Liver (tissue), 9 donors: Measurements from ENCODE around the gene SRD5A1. TPM values are rescaled to one million over a fixed set of nuclear protein-coding genes. Genes with fewer than 3 reads are reported as not detected.

Experiments
- DNase-seq: peaks from one replicate; pipeline ENCODE4 v3.0.0-alpha.2; 2017; ENCODE audit warnings: low spot score
- H3K27ac ChIP-seq, 2 donors: one replicate each; pipeline ENCODE4 v1.7.0; 2013; ENCODE audit warnings: inconsistent platforms in 2 of 2, low read length in 2 of 2, control low read depth in 1 of 2, low read depth in 1 of 2, mild to moderate bottlenecking in 1 of 2
- H3K27me3 ChIP-seq, 4 donors: one replicate each; pipeline versions ENCODE4 v1.6.1 to v1.7.0; 2013; ENCODE audit warnings: low read length in 3 of 4, inconsistent platforms in 1 of 4, mild to moderate bottlenecking in 1 of 4, moderate library complexity in 1 of 4; ENCODE audit not compliant: control insufficient read depth in 4 of 4, insufficient read depth in 4 of 4
- H3K36me3 ChIP-seq, 4 donors: one replicate each; pipeline versions ENCODE4 v1.6.1 to v1.7.0; 2013; ENCODE audit warnings: low read length in 3 of 4, mild to moderate bottlenecking in 3 of 4, low read depth in 1 of 4, moderate library complexity in 1 of 4; ENCODE audit not compliant: control insufficient read depth in 4 of 4, insufficient read depth in 3 of 4
- H3K4me1 ChIP-seq, 4 donors: one replicate each; pipeline versions ENCODE4 v1.6.1 to v1.7.0; 2013; ENCODE audit warnings: low read length in 3 of 4, mild to moderate bottlenecking in 3 of 4, moderate library complexity in 1 of 4; ENCODE audit not compliant: control insufficient read depth in 4 of 4, insufficient read depth in 4 of 4
- H3K4me3 ChIP-seq, 3 donors: one replicate each; pipeline versions ENCODE4 v1.6.1 to v1.7.0; 2013; ENCODE audit warnings: low read length in 3 of 3, control low read depth in 1 of 3, low read depth in 1 of 3, mild to moderate bottlenecking in 1 of 3
- H3K9ac ChIP-seq, 2 donors: one replicate each; pipeline ENCODE4 v1.7.0; 2013; ENCODE audit warnings: low read length in 2 of 2, mild to moderate bottlenecking in 2 of 2, moderate library complexity in 2 of 2, control low read depth in 1 of 2, low read depth in 1 of 2
- H3K9me3 ChIP-seq, 4 donors: one replicate each; pipeline versions ENCODE4 v1.6.1 to v1.7.0; 2013; ENCODE audit warnings: low read length in 3 of 4; ENCODE audit not compliant: control insufficient read depth in 4 of 4
- EGR1 ChIP-seq, 2 donors: IDR thresholded peaks; 2 replicates each; pipeline ENCODE4 v1.6.1; 2016 to 2018; ENCODE audit warnings: antibody characterized with exemption in 2 of 2, low read depth in 2 of 2
- FOXA1 ChIP-seq: IDR thresholded peaks from 2 replicates; pipeline ENCODE4 v1.6.1; 2016; ENCODE audit warnings: antibody characterized with exemption
- FOXA2 ChIP-seq: IDR thresholded peaks from 2 replicates; pipeline ENCODE4 v1.6.1; 2016; ENCODE audit warnings: antibody characterized with exemption
- HNF4A ChIP-seq, 2 donors: conservative IDR thresholded peaks; 2 replicates each; pipeline ENCODE4 v1.6.1; 2016; ENCODE audit warnings: antibody characterized with exemption in 2 of 2, mild to moderate bottlenecking in 2 of 2
- HNF4G ChIP-seq: IDR thresholded peaks from 2 replicates; pipeline ENCODE4 v1.6.1; 2016; ENCODE audit warnings: antibody characterized with exemption
- JUND ChIP-seq, 2 donors: IDR thresholded peaks; 2 replicates each; pipeline ENCODE4 v1.6.1; 2016; ENCODE audit warnings: antibody characterized with exemption in 2 of 2
- NR2F2 ChIP-seq: IDR thresholded peaks from 2 replicates; pipeline ENCODE4 v1.6.1; 2016; ENCODE audit warnings: antibody characterized with exemption
- RAD21 ChIP-seq, 2 donors: IDR thresholded peaks; 2 replicates each; pipeline ENCODE4 v1.6.1; 2016; ENCODE audit warnings: antibody characterized with exemption in 2 of 2, mild to moderate bottlenecking in 2 of 2
- RXRA ChIP-seq, 2 donors: IDR thresholded peaks; 2 replicates each; pipeline ENCODE4 v1.6.1; 2017 to 2018; ENCODE audit warnings: antibody characterized with exemption in 2 of 2, mild to moderate bottlenecking in 1 of 2
- SP1 ChIP-seq: IDR thresholded peaks from 2 replicates; pipeline ENCODE4 v1.6.1; 2018; ENCODE audit warnings: antibody characterized with exemption, mild to moderate bottlenecking
- TAF1 ChIP-seq: conservative IDR thresholded peaks from 2 replicates; pipeline ENCODE4 v1.6.1; 2016; ENCODE audit warnings: antibody characterized with exemption, mild to moderate bottlenecking
- WGBS: extraction: QIAGEN DNeasy Blood & Tissue Kit; methylation state at CpG from one replicate; pipeline ENCODE4 v1.1.7; 2013; 5-methylcytosine and 5-hydroxymethylcytosine counted together
- polyA plus RNA-seq, 2 donors: library from polyadenylated mRNA; stranded (reverse) in 1 of 2; unstranded in 1 of 2; fragments of 200-250 nt in 1 of 2; fragments of >200 nt in 1 of 2; fragmentation: Nextera tagmentation in 1 of 2; extraction: Ambion mirVana in 1 of 2; gene quantifications; one replicate each; pipeline versions ENCODE4 v1.2.1 to v1.2.3, GENCODE V29; 2013 to 2015
- total RNA-seq, 2 donors: library from RNA; depleted of rRNA; stranded (reverse); fragments of >200 nt; gene quantifications; one replicate each; pipeline ENCODE4 v1.2.3, GENCODE V29; 2014
- TF ChIP-seq, protein P1 (sequence below): IDR thresholded peaks from 2 replicates; pipeline ENCODE4 v1.6.1; 2016; ENCODE audit warnings: antibody characterized with exemption
- TF ChIP-seq, protein P2 (sequence below): IDR thresholded peaks from 2 replicates; pipeline ENCODE4 v1.6.1; 2016; ENCODE audit warnings: antibody characterized with exemption
- TF ChIP-seq, protein P3 (sequence below): fragments of 150-350 bp; IDR thresholded peaks from 2 replicates; pipeline ENCODE4 v1.5.1; 2017; ENCODE audit warnings: improper control_type of control experiment, low read depth, low read length; ENCODE audit not compliant: missing input control
- TF ChIP-seq, protein P4 (sequence below): IDR thresholded peaks from 2 replicates; pipeline ENCODE4 v1.6.1; 2016; ENCODE audit warnings: antibody characterized with exemption
- TF ChIP-seq, protein P5 (sequence below): IDR thresholded peaks from 2 replicates; pipeline ENCODE4 v1.6.1; 2016; ENCODE audit warnings: antibody characterized with exemption, mild to moderate bottlenecking
- donor health status: healthy.
- donor health status: healthy.
- donor health status: healthy.
- donor health status: healthy.
- donor health status: healthy.

SRD5A1 gene
- total and polyA plus RNA-seq, 4 donors: 6.3 to 87.0 (median 47.7) TPM

DNA sequence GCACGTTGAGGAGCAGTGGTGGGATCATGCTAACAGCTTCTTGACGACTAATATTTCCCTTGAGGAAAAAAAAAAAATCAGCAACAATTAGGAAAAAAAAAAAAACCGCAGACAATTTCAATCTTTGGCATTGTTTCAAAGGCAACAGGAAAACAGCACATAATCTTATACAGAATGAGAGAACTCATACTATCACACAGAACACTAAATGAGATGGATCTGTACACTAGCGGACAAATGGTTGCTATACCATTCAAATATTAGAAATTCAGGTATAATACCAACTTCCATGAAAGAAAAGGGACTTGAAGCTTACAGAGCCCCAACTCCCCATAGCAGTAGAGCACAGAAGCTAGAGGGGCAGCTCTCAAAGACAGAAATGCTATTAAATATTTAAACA, 10.0 kb upstream of the SRD5A1 start:
- Histone ChIP-seq H3K36me3 (peaks cover 13 to 79% (median 70%) of the 10 kb centered on the region in 4 donors), H3K27ac (no peak overlapping the region), H3K4me3 (no peak overlapping the region), H3K9ac (no peak overlapping the region), H3K9me3 (peaks cover 2 to 20% (median 9%) of the 10 kb centered on the region in 4 donors), H3K4me1 (no peaks in the 10 kb centered on the region), H3K27me3 (no peaks in the 10 kb centered on the region)
- no peak for DNase-seq
- 95% methylated on average over 4 of the region's 4 CpGs for WGBS
- TF ChIP-seq RXRA (IDR thresholded peaks at IDR 0.05): no peak
- TF ChIP-seq FOXA1: no peak
- TF ChIP-seq RAD21 (IDR thresholded peaks at IDR 0.05): no peak
- TF ChIP-seq, protein P1, sequence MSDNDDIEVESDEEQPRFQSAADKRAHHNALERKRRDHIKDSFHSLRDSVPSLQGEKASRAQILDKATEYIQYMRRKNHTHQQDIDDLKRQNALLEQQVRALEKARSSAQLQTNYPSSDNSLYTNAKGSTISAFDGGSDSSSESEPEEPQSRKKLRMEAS: no peak
- TF ChIP-seq, protein P2, sequence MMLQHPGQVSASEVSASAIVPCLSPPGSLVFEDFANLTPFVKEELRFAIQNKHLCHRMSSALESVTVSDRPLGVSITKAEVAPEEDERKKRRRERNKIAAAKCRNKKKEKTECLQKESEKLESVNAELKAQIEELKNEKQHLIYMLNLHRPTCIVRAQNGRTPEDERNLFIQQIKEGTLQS: no peak

DNA sequence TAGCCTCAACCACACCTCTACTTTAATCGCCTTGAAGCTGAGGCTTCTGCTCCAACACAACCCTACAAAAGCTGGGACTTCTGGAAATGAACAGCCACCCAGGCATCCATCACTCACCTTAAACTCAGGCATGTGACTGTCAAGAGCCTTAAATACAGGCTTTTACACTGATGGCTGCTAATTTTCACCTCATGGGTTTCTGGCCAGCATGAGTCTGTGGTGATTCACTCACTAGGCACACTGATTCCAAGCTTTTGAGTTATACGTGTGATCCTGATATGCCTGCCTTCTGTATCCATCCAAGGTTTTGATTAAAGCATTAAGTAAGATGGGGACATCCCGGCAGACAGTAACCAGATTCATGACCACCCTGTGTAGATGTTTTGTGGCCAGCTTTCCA, 9.3 kb upstream of the SRD5A1 start:
- H3K9ac ChIP-seq: no peak overlapping the region
- no peaks in the 10 kb centered on the region for H3K27me3 ChIP-seq
- TF ChIP-seq, protein P3, sequence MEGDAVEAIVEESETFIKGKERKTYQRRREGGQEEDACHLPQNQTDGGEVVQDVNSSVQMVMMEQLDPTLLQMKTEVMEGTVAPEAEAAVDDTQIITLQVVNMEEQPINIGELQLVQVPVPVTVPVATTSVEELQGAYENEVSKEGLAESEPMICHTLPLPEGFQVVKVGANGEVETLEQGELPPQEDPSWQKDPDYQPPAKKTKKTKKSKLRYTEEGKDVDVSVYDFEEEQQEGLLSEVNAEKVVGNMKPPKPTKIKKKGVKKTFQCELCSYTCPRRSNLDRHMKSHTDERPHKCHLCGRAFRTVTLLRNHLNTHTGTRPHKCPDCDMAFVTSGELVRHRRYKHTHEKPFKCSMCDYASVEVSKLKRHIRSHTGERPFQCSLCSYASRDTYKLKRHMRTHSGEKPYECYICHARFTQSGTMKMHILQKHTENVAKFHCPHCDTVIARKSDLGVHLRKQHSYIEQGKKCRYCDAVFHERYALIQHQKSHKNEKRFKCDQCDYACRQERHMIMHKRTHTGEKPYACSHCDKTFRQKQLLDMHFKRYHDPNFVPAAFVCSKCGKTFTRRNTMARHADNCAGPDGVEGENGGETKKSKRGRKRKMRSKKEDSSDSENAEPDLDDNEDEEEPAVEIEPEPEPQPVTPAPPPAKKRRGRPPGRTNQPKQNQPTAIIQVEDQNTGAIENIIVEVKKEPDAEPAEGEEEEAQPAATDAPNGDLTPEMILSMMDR: no peak
- TF ChIP-seq, protein P4, sequence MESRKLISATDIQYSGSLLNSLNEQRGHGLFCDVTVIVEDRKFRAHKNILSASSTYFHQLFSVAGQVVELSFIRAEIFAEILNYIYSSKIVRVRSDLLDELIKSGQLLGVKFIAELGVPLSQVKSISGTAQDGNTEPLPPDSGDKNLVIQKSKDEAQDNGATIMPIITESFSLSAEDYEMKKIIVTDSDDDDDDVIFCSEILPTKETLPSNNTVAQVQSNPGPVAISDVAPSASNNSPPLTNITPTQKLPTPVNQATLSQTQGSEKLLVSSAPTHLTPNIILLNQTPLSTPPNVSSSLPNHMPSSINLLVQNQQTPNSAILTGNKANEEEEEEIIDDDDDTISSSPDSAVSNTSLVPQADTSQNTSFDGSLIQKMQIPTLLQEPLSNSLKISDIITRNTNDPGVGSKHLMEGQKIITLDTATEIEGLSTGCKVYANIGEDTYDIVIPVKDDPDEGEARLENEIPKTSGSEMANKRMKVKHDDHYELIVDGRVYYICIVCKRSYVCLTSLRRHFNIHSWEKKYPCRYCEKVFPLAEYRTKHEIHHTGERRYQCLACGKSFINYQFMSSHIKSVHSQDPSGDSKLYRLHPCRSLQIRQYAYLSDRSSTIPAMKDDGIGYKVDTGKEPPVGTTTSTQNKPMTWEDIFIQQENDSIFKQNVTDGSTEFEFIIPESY: no peak
- TF ChIP-seq EGR1 (IDR thresholded peaks at IDR 0.05; ENCODE audit: low read depth in 2 of 2) (no peak), HNF4A (conservative IDR thresholded peaks at IDR 0.05) (no peak)
- TF ChIP-seq, protein P2: no peak
- H3K4me1 ChIP-seq: no peaks in the 10 kb centered on the region
- DNase-seq: no peak
- 77% methylated on average over 3 of the region's 3 CpGs for WGBS
- H3K36me3 ChIP-seq: peaks cover 17 to 78% (median 69%) of the 10 kb centered on the region in 4 donors
- H3K9me3 ChIP-seq: peaks cover 2 to 20% (median 9%) of the 10 kb centered on the region in 4 donors
- peak overlapping the region in 1 of 3 donors; percentile 4 for H3K4me3 ChIP-seq
- no peak overlapping the region for H3K27ac ChIP-seq

DNA sequence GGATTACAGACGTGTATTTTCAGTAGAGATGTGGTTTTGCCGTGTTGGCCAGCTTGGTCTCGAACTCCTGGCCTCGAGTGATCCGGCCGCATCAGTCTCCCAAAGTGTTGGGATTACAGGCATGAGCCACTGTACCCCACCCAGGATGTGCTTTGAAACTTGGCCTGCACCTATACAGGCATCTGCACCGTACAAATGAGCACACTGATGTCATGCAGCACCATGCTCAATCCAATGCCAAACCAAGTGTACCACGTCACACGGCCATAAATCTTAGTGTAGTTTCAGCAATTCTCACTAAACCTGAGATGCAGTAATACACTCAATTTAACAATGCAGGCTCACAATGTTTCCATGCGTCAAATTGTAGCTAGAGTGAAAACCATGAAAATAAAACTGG, 6.7 kb upstream of the SRD5A1 start:
- DNase-seq: no peak
- Histone ChIP-seq H3K9ac (no peak overlapping the region), H3K9me3 (peaks cover 2 to 20% (median 9%) of the 10 kb centered on the region in 4 donors), H3K4me1 (peaks cover 2 to 5% (median 3%) of the 10 kb centered on the region in 4 donors), H3K36me3 (peaks cover 13 to 77% (median 60%) of the 10 kb centered on the region in 4 donors), H3K27ac (no peak overlapping the region), H3K4me3 (no peak overlapping the region), H3K27me3 (no peaks in the 10 kb centered on the region)
- 95% methylated on average over 10 of the region's 10 CpGs for WGBS
- TF ChIP-seq HNF4G (no peak), RAD21 (IDR thresholded peaks at IDR 0.05) (no peak), FOXA1 (no peak), FOXA2 (no peak), EGR1 (IDR thresholded peaks at IDR 0.05; ENCODE audit: low read depth in 2 of 2) (no peak), JUND (IDR thresholded peaks at IDR 0.05) (no peak), TAF1 (no peak), SP1 (no peak), NR2F2 (no peak), HNF4A (conservative IDR thresholded peaks at IDR 0.05) (no peak)
- TF ChIP-seq, protein P3: no peak
- TF ChIP-seq, protein P5, sequence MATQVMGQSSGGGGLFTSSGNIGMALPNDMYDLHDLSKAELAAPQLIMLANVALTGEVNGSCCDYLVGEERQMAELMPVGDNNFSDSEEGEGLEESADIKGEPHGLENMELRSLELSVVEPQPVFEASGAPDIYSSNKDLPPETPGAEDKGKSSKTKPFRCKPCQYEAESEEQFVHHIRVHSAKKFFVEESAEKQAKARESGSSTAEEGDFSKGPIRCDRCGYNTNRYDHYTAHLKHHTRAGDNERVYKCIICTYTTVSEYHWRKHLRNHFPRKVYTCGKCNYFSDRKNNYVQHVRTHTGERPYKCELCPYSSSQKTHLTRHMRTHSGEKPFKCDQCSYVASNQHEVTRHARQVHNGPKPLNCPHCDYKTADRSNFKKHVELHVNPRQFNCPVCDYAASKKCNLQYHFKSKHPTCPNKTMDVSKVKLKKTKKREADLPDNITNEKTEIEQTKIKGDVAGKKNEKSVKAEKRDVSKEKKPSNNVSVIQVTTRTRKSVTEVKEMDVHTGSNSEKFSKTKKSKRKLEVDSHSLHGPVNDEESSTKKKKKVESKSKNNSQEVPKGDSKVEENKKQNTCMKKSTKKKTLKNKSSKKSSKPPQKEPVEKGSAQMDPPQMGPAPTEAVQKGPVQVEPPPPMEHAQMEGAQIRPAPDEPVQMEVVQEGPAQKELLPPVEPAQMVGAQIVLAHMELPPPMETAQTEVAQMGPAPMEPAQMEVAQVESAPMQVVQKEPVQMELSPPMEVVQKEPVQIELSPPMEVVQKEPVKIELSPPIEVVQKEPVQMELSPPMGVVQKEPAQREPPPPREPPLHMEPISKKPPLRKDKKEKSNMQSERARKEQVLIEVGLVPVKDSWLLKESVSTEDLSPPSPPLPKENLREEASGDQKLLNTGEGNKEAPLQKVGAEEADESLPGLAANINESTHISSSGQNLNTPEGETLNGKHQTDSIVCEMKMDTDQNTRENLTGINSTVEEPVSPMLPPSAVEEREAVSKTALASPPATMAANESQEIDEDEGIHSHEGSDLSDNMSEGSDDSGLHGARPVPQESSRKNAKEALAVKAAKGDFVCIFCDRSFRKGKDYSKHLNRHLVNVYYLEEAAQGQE: no peak
- TF ChIP-seq, protein P1: no peak
